OCI-LY7 (cell line): Measurements from ENCODE around the gene ZNF439. TPM values are rescaled to one million over a fixed set of nuclear protein-coding genes. Genes with fewer than 3 reads are reported as not detected.

Source experiments
- Bru-seq: library from RNA; stranded (reverse); fragments of 400-500 nt; gene quantifications from one replicate; lab custom pipeline; 2021; lab: Mats Ljungman, UMichigan
- BruChase-seq, 2 experiments: library from RNA; stranded (reverse); fragments of 400-500 nt; gene quantifications; one replicate each; lab custom pipeline; 2021; lab: Mats Ljungman, UMichigan
- BruUV-seq: library from RNA; stranded (reverse); fragments of 400-500 nt; replicated peaks from 2 replicates; lab custom pipeline; 2021; lab: Mats Ljungman, UMichigan
- CTCF ChIA-PET: fragments of 300-600 bp; sonication (Branson Sonifier 250); formaldehyde crosslinking; loops from one replicate; lab custom pipeline; 2022; ENCODE audit warnings: antibody characterized with exemption; ENCODE audit not compliant: unreplicated experiment; lab: Charles Lee
- POLR2A ChIA-PET: fragments of 300-600 bp; sonication (Branson Sonifier 250); formaldehyde crosslinking; loops from one replicate; lab custom pipeline; 2022; ENCODE audit warnings: antibody characterized with exemption; lab: Charles Lee
- DNase-seq: peaks from one replicate; pipeline ENCODE4 v3.0.0-alpha.2; 2015; ENCODE audit warnings: low spot score
- H2AFZ ChIP-seq: fragments of 200-600 bp; sonication (generic), shearing (Covaris generic); 2 replicates; pipeline ENCODE4 v1.6.1; 2014; ENCODE audit warnings: mild to moderate bottlenecking, antibody characterized with exemption, low read length, moderate library complexity
- H3K27ac ChIP-seq: fragments of 200-600 bp; sonication (generic); 2 replicates; pipeline ENCODE4 v1.5.1; 2014; ENCODE audit warnings: mixed run types, low read depth, mild to moderate bottlenecking, moderate library complexity, low read length, inconsistent platforms; ENCODE audit not compliant: poor library complexity, severe bottlenecking
- H3K36me3 ChIP-seq: fragments of 200-600 bp; sonication (generic); 2 replicates; pipeline ENCODE4 v1.6.1; 2014; ENCODE audit warnings: mild to moderate bottlenecking, antibody characterized with exemption, low read length, moderate library complexity, mixed read lengths; ENCODE audit not compliant: insufficient read depth
- H3K4me1 ChIP-seq: fragments of 200-600 bp; sonication (generic); 2 replicates; pipeline ENCODE4 v1.5.1; 2014; ENCODE audit warnings: mild to moderate bottlenecking, low read length; ENCODE audit not compliant: insufficient read depth, poor library complexity, severe bottlenecking
- H3K4me2 ChIP-seq: fragments of 200-600 bp; sonication (generic); 2 replicates; pipeline ENCODE4 v1.6.1; 2014; ENCODE audit warnings: mild to moderate bottlenecking, low read length
- H3K4me3 ChIP-seq: fragments of 200-600 bp; sonication (generic); 2 replicates; pipeline ENCODE4 v1.5.1; 2014; ENCODE audit warnings: mild to moderate bottlenecking, low read depth, low read length; ENCODE audit not compliant: poor library complexity, severe bottlenecking
- H3K79me2 ChIP-seq: fragments of 200-600 bp; sonication (generic); 2 replicates; pipeline ENCODE4 v1.6.1; 2016; ENCODE audit warnings: low read depth, mild to moderate bottlenecking, low read length, moderate library complexity, mixed read lengths; ENCODE audit not compliant: insufficient read depth
- H3K9me2 ChIP-seq: fragments of 200-600 bp; sonication (generic); 2 replicates; pipeline ENCODE4 v1.6.1; 2016; ENCODE audit warnings: mild to moderate bottlenecking, low read length, mixed read lengths; ENCODE audit not compliant: insufficient read depth
- H3K9me3 ChIP-seq: fragments of 200-600 bp; sonication (generic); 2 replicates; pipeline ENCODE4 v1.6.1; 2014; ENCODE audit warnings: mild to moderate bottlenecking, mixed run types, low read length, mixed read lengths
- H4K20me1 ChIP-seq: fragments of 200-600 bp; sonication (generic); 2 replicates; pipeline ENCODE4 v1.6.1; 2014; ENCODE audit warnings: mild to moderate bottlenecking, antibody characterized with exemption, low read length, moderate library complexity, mixed read lengths; ENCODE audit not compliant: insufficient read depth
- CTCF ChIP-seq: fragments of 200-600 bp; sonication (generic); conservative IDR thresholded peaks from 2 replicates; pipeline ENCODE4 v1.5.1; 2014; ENCODE audit warnings: mild to moderate bottlenecking, antibody characterized with exemption, low read length, moderate library complexity, mixed read lengths
- EZH2phosphoT487 ChIP-seq: fragments of 200-600 bp; sonication (generic); IDR thresholded peaks from 2 replicates; pipeline ENCODE4 v1.6.1; 2018; ENCODE audit warnings: low read depth, borderline replicate concordance, mild to moderate bottlenecking, mixed run types, antibody characterized with exemption, low read length, moderate library complexity, mixed read lengths
- intact Hi-C: fragments of 100-400 bp; cut with micrococcal nuclease; formaldehyde crosslinking; loops from one replicate; pipeline ENCODE4 v1.10.0; 2022; ENCODE audit not compliant: unreplicated experiment
- long read RNA-seq: library from polyadenylated mRNA; stranded (forward); transcript quantifications from one replicate; pipeline ENCODE4 v2.0.0, GENCODE V29; 2022
- total RNA-seq, 2 experiments: library from RNA; depleted of rRNA in 1 of 2; stranded (reverse); fragments of >200 nt in 1 of 2; shearing (Covaris generic) in 1 of 2; gene quantifications; 2 replicates each; pipeline ENCODE4 v1.2.3, GENCODE V29; 2014 to 2022

Gene ZNF439
- total RNA-seq (2014; rRNA removed; shearing (Covaris generic)) (38.1 and 40.2 TPM in 2 replicates), total RNA-seq (2022) (33.8 and 45.5 TPM in 2 replicates), Bru-seq, nascent RNA (percentile 83 among the genes with signal in this experiment), BruChase-seq, experiment 1, labeled RNA remaining after a 6-hour chase (percentile 88 among the genes with signal in this experiment), BruChase-seq, experiment 2, labeled RNA remaining after a 2-hour chase (percentile 93 among the genes with signal in this experiment)
- long read RNA-seq, partial matches to known transcripts = 1 of 39 reads
- long read RNA-seq, other reads (novel, unspliced or antisense) = 32 of 39 reads

GRCh38 chr19:11848594-11849469 lies at the start of gene ZNF439:
ZNF439 (plus strand) TSS chr19:11848726; CDS start chr19:11848868, 142 bp downstream.
- intact Hi-C loops = no loop called here
- peak; percentile 97 for DNase-seq
- TF ChIP-seq EZH2phosphoT487 = no peak
- TF ChIP-seq CTCF = no peak
- ChIA-PET CTCF (no interaction called here), POLR2A (interaction anchor here (0.5 to 1.0 kb wide), 3 partner anchors 20 to 149 kb away, joined by 3 to 6 read pairs (median 4); no protein-coding TSS in a partner anchor)
- peaks cover 42% of the 10 kb centered on the region; the same call in 1 of the 2 replicates for H3K79me2 ChIP-seq
- H3K4me2 ChIP-seq = peak within 1 kb of the TSS; percentile 77
- no peaks in the 10 kb centered on the region for H4K20me1 ChIP-seq
- H3K27ac ChIP-seq = peak within 1 kb of the TSS; percentile 61
- H3K9me3 ChIP-seq = no peaks in the 10 kb centered on the region; the same call in 1 of the 2 replicates
- peak within 1 kb of the TSS; percentile 89 for H2AFZ ChIP-seq
- no peaks in the 10 kb centered on the region for H3K9me2 ChIP-seq
- peak within 1 kb of the TSS; percentile 79 for H3K4me3 ChIP-seq
- BruUV-seq = no TSS peak
- peaks cover 20% of the 10 kb centered on the region for H3K4me1 ChIP-seq
- peaks cover 27% of the 10 kb centered on the region for H3K36me3 ChIP-seq

GRCh38 chr19:11806354-11807098 lies 42.0 kb upstream of the ZNF439 start:
- no peaks in the 10 kb centered on the region for H3K9me2 ChIP-seq
- H3K27ac ChIP-seq = no peak overlapping the region
- intact Hi-C loops = no loop called here
- TF ChIP-seq EZH2phosphoT487 = no peak
- no peak for TF ChIP-seq CTCF
- no peaks in the 10 kb centered on the region for H4K20me1 ChIP-seq
- peaks cover 13% of the 10 kb centered on the region; the same call in 1 of the 2 replicates for H3K9me3 ChIP-seq
- no peak overlapping the region for H3K4me3 ChIP-seq
- H3K4me2 ChIP-seq = no peak overlapping the region
- BruUV-seq = no TSS peak
- H3K79me2 ChIP-seq = no peaks in the 10 kb centered on the region
- H3K4me1 ChIP-seq = no peaks in the 10 kb centered on the region
- ChIA-PET CTCF (no interaction called here), POLR2A (no interaction called here)
- DNase-seq = no peak
- H2AFZ ChIP-seq = no peak overlapping the region
- H3K36me3 ChIP-seq = peaks cover 4% of the 10 kb centered on the region; the same call in 1 of the 2 replicates
